ENCODE data around the gene NT5C2. TPM values are rescaled to one million over a fixed set of nuclear protein-coding genes. Genes with fewer than 3 reads are reported as not detected.

The NT5C2 gene
- total and polyA plus RNA-seq, 2 of the 4 experiments (the other 2 are of a cell fraction): 60.0 to 65.1 TPM

DNA sequence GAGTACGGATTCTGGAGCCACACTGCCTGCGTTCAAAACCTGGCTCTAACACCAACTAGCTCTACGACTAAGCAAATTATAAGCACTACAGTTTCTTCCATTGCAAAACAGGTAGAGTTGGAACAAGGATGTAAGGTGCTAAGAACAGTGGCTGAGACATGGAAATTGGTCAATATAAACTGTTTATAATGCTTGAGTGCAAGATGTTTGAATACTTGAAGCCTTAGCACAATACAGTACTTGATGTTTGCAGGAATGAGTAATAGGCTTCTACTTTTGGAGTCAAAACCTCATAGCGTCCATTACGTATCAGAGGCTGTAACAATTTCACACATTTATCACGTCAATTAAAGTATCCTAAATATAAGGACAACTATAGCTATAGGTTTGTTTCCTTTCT lies 6.9 kb downstream of the NT5C2 start:
- H3K4me3 ChIP-seq (ENCODE audit: insufficient read depth, low read depth, low read length): no peak overlapping the region
- no peak overlapping the region for H3K18ac ChIP-seq (ENCODE audit: low read depth, low read length)
- POLR2A ChIA-PET (ENCODE audit: unreplicated experiment): no interaction called here

More for the DNA sequence above, 6.9 kb downstream of the NT5C2 start:
- peaks cover 72% of the 10 kb centered on the region for H4K20me1 ChIP-seq (ENCODE audit: insufficient read depth, low read length)
- in situ Hi-C loops (cut with MboI; ENCODE audit: low sequenced_read_pairs) (no loop called here), intact Hi-C loops (cut with micrococcal nuclease) (loop anchor here (5.0 kb wide), 1 partner anchor 74 kb away; no protein-coding TSS in a partner anchor), dilution Hi-C loops (cut with HindIII; ENCODE audit: low sequenced_read_pairs, unreplicated experiment) (no loop called here)
- H3K14ac ChIP-seq (replicated peaks; ENCODE audit: low read depth, low read length): no peak overlapping the region
- H3K36me3 ChIP-seq (ENCODE audit: control insufficient read depth, insufficient read depth, low read length): peaks cover 6% of the 10 kb centered on the region
- H3K4me2 ChIP-seq (ENCODE audit: low read depth, low read length): peak overlapping the region; percentile 40; the same call in 1 of the 2 replicates
- peak; percentile 25; the same call in 1 of the 2 replicates for ATAC-seq (ENCODE audit: low read depth)
- no peaks in the 10 kb centered on the region for H3K27me3 ChIP-seq (ENCODE audit: control insufficient read depth, insufficient read depth, low read length)
- no peak overlapping the region for H3K56ac ChIP-seq (ENCODE audit: extremely low read depth, insufficient read depth, low read length)
- H3K23ac ChIP-seq (ENCODE audit: low read depth, low read length): 0 out of 2 replicates have a peak overlapping the region, but pooled peaks have one; percentile 53
- BruUV-seq (replicated peaks): no TSS peak
- no peak overlapping the region for H3K27ac ChIP-seq (ENCODE audit: insufficient read depth, low read length)
- no peak overlapping the region for H3K9ac ChIP-seq (ENCODE audit: low read depth, low read length)
- no peak overlapping the region for H3K4ac ChIP-seq (ENCODE audit: low read depth, low read length)
- CTCF ChIA-PET: interaction anchor here (1.3 kb wide), 1 partner anchor 53 kb away, joined by 4 read pairs; no protein-coding TSS in a partner anchor
- H3K9me1 ChIP-seq (ENCODE audit: insufficient read depth, low read length): peaks cover 10% of the 10 kb centered on the region
- no peak overlapping the region for H2BK120ac ChIP-seq (ENCODE audit: low read depth, low read length)
- no CpG with 5 or more reads among the region's 6 CpGs for WGBS, 2 experiments (ENCODE audit: extremely low coverage in 2 of 2, insufficient read length in 1 of 2)
- H3K4me1 ChIP-seq (ENCODE audit: control insufficient read depth, insufficient read depth, low read length): peaks cover 13% of the 10 kb centered on the region
- H4K91ac ChIP-seq (ENCODE audit: insufficient read depth, low read depth, low read length): no peak overlapping the region
- H2AK5ac ChIP-seq (ENCODE audit: low read depth, low read length): no peak overlapping the region
- H3K9me3 ChIP-seq (ENCODE audit: control insufficient read depth, insufficient read depth, low read length): no peaks in the 10 kb centered on the region
- no peak overlapping the region for H2AK9ac ChIP-seq (replicated peaks; ENCODE audit: low read depth, low read length, poor library complexity)
- H4K5ac ChIP-seq (ENCODE audit: low read depth, low read length): no peak overlapping the region
- H4K8ac ChIP-seq (ENCODE audit: low read depth in 2 of 2, low read length in 2 of 2): no peak overlapping the region
- H2BK5ac ChIP-seq (ENCODE audit: low read depth, low read length, poor library complexity, severe bottlenecking): peak overlapping the region; percentile 41
- no peak overlapping the region for H2AFZ ChIP-seq (replicated peaks; ENCODE audit: low read length, poor library complexity)
- H3K79me1 ChIP-seq (ENCODE audit: low read depth in 1 of 2, low read length in 2 of 2): peaks cover 4 to 57% of the 10 kb centered on the region in 2 experiments
- no peak for DNase-seq
- no peak for TF ChIP-seq RFX5 (IDR thresholded peaks at IDR 0.05; ENCODE audit: low read depth, low read length)
- TF ChIP-seq, protein P1, sequence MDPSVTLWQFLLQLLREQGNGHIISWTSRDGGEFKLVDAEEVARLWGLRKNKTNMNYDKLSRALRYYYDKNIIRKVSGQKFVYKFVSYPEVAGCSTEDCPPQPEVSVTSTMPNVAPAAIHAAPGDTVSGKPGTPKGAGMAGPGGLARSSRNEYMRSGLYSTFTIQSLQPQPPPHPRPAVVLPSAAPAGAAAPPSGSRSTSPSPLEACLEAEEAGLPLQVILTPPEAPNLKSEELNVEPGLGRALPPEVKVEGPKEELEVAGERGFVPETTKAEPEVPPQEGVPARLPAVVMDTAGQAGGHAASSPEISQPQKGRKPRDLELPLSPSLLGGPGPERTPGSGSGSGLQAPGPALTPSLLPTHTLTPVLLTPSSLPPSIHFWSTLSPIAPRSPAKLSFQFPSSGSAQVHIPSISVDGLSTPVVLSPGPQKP (IDR thresholded peaks at IDR 0.05; ENCODE audit: borderline replicate concordance, low read depth, low read length): no peak
- no peak for TF ChIP-seq RAD21 (IDR thresholded peaks at IDR 0.05; ENCODE audit: low read length)
- TF ChIP-seq POLR2A (IDR thresholded peaks at IDR 0.05; ENCODE audit: low read depth, low read length): no peak
- TF ChIP-seq, protein P2, sequence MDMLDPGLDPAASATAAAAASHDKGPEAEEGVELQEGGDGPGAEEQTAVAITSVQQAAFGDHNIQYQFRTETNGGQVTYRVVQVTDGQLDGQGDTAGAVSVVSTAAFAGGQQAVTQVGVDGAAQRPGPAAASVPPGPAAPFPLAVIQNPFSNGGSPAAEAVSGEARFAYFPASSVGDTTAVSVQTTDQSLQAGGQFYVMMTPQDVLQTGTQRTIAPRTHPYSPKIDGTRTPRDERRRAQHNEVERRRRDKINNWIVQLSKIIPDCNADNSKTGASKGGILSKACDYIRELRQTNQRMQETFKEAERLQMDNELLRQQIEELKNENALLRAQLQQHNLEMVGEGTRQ (IDR thresholded peaks at IDR 0.05; ENCODE audit: low read depth, low read length): no peak
- TF ChIP-seq MAZ (IDR thresholded peaks at IDR 0.05; ENCODE audit: borderline replicate concordance, low read depth, low read length): no peak
- TF ChIP-seq NFE2L2 (IDR thresholded peaks at IDR 0.05; ENCODE audit: low read depth, low read length): no peak
- no peak for TF ChIP-seq FOS (IDR thresholded peaks at IDR 0.05; ENCODE audit: low read depth, low read length)
- TF ChIP-seq BHLHE40 (IDR thresholded peaks at IDR 0.05; ENCODE audit: low read depth, low read length): no peak
- no peak for TF ChIP-seq CEBPB (IDR thresholded peaks at IDR 0.05; ENCODE audit: low read depth, low read length)
- no peak for TF ChIP-seq RCOR1 (IDR thresholded peaks at IDR 0.05; ENCODE audit: insufficient replicate concordance, low read length)
- TF ChIP-seq MXI1 (IDR thresholded peaks at IDR 0.05; ENCODE audit: borderline replicate concordance, low read depth, low read length): no peak
- no peak for TF ChIP-seq SMC3 (IDR thresholded peaks at IDR 0.05; ENCODE audit: low read depth, low read length)
- no peak for TF ChIP-seq CHD1 (IDR thresholded peaks at IDR 0.05; ENCODE audit: low read depth, low read length)
- TF ChIP-seq MAFK (IDR thresholded peaks at IDR 0.05; ENCODE audit: low read depth, low read length): no peak
- TF ChIP-seq, protein P3, sequence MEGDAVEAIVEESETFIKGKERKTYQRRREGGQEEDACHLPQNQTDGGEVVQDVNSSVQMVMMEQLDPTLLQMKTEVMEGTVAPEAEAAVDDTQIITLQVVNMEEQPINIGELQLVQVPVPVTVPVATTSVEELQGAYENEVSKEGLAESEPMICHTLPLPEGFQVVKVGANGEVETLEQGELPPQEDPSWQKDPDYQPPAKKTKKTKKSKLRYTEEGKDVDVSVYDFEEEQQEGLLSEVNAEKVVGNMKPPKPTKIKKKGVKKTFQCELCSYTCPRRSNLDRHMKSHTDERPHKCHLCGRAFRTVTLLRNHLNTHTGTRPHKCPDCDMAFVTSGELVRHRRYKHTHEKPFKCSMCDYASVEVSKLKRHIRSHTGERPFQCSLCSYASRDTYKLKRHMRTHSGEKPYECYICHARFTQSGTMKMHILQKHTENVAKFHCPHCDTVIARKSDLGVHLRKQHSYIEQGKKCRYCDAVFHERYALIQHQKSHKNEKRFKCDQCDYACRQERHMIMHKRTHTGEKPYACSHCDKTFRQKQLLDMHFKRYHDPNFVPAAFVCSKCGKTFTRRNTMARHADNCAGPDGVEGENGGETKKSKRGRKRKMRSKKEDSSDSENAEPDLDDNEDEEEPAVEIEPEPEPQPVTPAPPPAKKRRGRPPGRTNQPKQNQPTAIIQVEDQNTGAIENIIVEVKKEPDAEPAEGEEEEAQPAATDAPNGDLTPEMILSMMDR (conservative IDR thresholded peaks at IDR 0.05; ENCODE audit: low read depth, low read length): no peak
- no peak overlapping the region for H2BK15ac ChIP-seq (ENCODE audit: low read depth, low read length)
- no peak overlapping the region for H2BK20ac ChIP-seq (ENCODE audit: low read depth, low read length)

Measured in IMR-90 (cell line).